C4-2B (cell line): ENCODE measurements around the gene GLIPR1.

Experiments used
- ZFX ChIP-seq: fragments of 450-650 bp; IDR thresholded peaks from 2 replicates; pipeline ENCODE4 v1.6.1; 2017
- TF ChIP-seq, protein P1 (sequence below): fragments of 450-650 bp; conservative IDR thresholded peaks from 2 replicates; pipeline ENCODE4 v1.5.1; 2017; ENCODE audit warnings: mild to moderate bottlenecking

DNA sequence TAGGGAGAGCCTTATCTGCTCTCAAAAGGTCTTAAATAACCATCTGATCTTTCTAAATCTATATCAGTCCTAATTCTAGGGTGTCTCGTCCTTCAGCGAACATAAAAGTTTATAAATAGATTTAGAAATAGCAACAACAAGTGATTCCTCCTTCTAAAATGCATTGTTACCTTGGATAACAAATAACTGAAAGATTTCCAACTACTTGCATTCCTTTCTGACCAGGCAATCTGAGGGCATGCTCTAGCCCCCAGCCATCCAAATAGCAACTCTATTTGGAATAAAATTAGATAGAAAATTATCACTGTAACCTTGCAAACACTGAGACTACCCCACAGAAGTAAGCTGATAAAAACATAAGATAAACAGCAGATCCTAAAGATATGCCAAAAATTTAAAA lies 52.7 kb downstream of the GLIPR1 start:
- TF ChIP-seq, protein P1, sequence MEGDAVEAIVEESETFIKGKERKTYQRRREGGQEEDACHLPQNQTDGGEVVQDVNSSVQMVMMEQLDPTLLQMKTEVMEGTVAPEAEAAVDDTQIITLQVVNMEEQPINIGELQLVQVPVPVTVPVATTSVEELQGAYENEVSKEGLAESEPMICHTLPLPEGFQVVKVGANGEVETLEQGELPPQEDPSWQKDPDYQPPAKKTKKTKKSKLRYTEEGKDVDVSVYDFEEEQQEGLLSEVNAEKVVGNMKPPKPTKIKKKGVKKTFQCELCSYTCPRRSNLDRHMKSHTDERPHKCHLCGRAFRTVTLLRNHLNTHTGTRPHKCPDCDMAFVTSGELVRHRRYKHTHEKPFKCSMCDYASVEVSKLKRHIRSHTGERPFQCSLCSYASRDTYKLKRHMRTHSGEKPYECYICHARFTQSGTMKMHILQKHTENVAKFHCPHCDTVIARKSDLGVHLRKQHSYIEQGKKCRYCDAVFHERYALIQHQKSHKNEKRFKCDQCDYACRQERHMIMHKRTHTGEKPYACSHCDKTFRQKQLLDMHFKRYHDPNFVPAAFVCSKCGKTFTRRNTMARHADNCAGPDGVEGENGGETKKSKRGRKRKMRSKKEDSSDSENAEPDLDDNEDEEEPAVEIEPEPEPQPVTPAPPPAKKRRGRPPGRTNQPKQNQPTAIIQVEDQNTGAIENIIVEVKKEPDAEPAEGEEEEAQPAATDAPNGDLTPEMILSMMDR, result no peak
- TF ChIP-seq ZFX, result no peak
